Measurements from ENCODE around the gene PLA2G5. TPM values are rescaled to one million over a fixed set of nuclear protein-coding genes. Genes with fewer than 3 reads are reported as not detected.
"Not testable (repeated sequence)": the region's sequence is repeated elsewhere in the genome, so short reads cannot be mapped to it uniquely, and the experiment has no call there.

The PLA2G5 gene
- polyA plus RNA-seq (2012; ENCODE audit: insufficient read depth, insufficient read length) = not detected

DNA sequence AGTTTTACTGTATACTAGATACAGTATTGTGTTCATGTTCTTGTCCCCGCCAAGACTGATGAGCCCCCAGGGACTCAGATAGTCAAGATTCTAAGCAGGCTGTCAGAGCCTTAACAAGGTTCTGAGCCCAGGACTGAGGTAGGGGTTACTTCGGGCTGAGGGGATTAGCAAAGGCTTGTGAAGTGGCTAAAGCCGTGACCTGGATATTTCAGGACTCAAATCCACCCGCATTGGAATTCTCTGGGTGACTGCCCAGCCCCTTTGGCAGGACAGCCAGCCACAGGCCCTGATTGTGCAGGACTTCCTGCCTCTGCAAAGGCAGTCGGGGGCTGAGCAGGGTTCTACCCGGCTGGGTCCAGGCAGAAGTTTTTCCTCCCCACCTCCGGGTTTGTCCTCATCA lies at the start of gene PLA2G5:
Gene PLA2G5, plus strand, starts transcription at position 321 of the 400 bp plus-strand sequence. CDS start 14,637 bp downstream, outside the sequence.
- no peak for DNase-seq (ENCODE audit: low read depth, low spot score)

DNA sequence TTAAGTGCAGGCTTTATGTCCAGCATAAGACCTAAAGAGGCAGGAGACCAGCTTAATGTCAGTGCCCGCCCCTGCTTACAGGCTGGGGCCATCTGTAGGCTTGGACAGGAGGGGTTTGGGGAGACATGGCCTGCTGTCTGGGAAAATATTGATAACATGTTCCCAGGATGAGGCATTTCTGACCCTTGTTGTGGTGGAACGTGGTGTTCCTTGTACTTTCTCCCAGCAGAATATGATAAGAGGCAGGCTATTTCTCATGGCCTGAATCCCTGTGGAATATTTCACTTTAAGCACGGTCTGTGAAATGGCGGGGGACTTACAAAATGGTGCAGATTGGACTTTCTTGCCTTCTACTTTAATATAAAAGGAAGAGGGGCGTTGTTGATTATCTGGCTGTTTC lies 41.9 kb upstream of the PLA2G5 start:
- H3K4me3 ChIP-seq (ENCODE audit: low read length) = no peak overlapping the region
- DNase-seq (ENCODE audit: low read depth, low spot score) = no peak

More for the DNA sequence above, at the start of gene PLA2G5:
- H3K4me3 ChIP-seq (ENCODE audit: low read length) = no peak within 1 kb of the TSS

GRCh38 chr1:20028726-20029125 lies 41.3 kb upstream of the PLA2G5 start:
- no peak for DNase-seq (ENCODE audit: low read depth, low spot score)
- H3K4me3 ChIP-seq (ENCODE audit: low read length) = no peak overlapping the region

- DNase-seq (ENCODE audit: low read depth, low spot score) = no peak
- no peak overlapping the region for H3K4me3 ChIP-seq (ENCODE audit: low read length)
Observed at GRCh38 chr1:20029178-20029912, 40.6 kb upstream of the PLA2G5 start.

GRCh38 chr1:20030436-20031151 lies 39.4 kb upstream of the PLA2G5 start:
- H3K4me3 ChIP-seq (ENCODE audit: low read length); DNase-seq (ENCODE audit: low read depth, low spot score): not testable (repeated sequence)

DNA sequence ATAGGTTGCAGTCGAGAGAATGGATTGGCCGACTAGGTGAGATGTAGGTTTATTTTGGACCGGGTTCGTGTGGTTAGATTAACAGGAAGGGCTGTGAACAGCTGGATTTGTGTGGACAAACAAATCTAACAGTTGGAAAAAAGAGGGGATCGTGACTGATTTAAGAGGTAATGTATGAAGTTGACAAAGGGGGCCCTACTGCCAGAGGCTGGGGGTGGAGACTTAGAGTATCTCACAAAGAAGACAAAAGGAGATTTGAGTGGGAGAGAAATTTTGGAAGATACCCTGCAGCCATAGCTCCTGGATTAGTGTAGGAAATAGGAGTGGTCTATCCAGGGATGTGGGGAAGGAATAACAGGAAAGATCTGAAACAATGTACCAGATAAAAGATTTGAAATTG lies 38.8 kb upstream of the PLA2G5 start:
- H3K4me3 ChIP-seq (ENCODE audit: low read length) = no peak overlapping the region
- no peak for DNase-seq (ENCODE audit: low read depth, low spot score)

GRCh38 chr1:20031836-20032235 lies 38.2 kb upstream of the PLA2G5 start:
- no peak for DNase-seq (ENCODE audit: low read depth, low spot score)
- no peak overlapping the region for H3K4me3 ChIP-seq (ENCODE audit: low read length)

- H3K4me3 ChIP-seq (ENCODE audit: low read length) = no peak overlapping the region
- no peak for DNase-seq (ENCODE audit: low read depth, low spot score)
Observed at GRCh38 chr1:20032425-20032824, 37.6 kb upstream of the PLA2G5 start.

- H3K4me3 ChIP-seq (ENCODE audit: low read length) = no peak overlapping the region
- no peak for DNase-seq (ENCODE audit: low read depth, low spot score)
Observed at GRCh38 chr1:20033420-20033819, 36.6 kb upstream of the PLA2G5 start.

DNA sequence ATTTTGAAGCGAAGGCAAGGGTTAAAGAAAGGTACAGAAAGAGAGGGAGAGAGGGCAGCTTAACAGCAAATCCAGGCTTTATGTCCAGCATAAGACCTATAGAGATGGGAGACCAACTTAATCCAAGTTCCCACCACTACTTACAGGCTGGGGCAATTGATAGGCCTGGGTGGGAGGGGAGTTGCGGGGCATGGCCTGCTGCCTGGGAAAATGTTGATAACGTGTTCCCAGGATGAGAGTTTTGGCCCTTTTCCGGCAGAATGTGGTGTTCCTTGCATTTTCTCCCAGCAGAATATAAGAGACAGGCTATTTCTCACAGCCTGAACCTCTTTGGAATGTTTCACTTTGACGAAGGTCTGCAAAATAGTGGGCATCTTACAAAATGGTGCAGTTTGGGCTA lies 34.9 kb upstream of the PLA2G5 start:
- H3K4me3 ChIP-seq (ENCODE audit: low read length) = no peak overlapping the region
- DNase-seq (ENCODE audit: low read depth, low spot score) = no peak

GRCh38 chr1:20037877-20038276 lies 32.1 kb upstream of the PLA2G5 start:
- H3K4me3 ChIP-seq (ENCODE audit: low read length) = no peak overlapping the region
- peak; percentile 38 for DNase-seq (ENCODE audit: low read depth, low spot score)

DNA sequence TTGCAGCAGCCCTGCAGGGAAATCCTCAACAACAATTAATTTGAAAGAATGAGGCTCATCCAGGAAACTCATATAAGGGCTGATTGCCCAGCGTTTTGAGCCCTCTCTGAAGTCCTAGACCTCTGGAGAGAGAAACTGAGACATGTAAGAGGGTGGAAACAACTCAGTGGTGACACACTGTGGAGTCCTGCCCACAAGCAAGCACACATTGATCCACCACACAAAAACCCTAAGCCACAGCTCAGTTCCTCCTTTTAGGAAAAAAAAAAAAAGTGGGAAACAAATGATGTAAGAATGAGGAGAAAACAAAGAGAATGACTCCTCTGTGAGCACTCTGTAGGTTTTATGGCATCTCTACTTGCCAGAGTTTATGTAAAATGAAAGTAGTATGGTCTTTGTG lies 22.9 kb upstream of the PLA2G5 start:
- DNase-seq (ENCODE audit: low read depth, low spot score) = no peak
- no peak overlapping the region for H3K4me3 ChIP-seq (ENCODE audit: low read length)

DNA sequence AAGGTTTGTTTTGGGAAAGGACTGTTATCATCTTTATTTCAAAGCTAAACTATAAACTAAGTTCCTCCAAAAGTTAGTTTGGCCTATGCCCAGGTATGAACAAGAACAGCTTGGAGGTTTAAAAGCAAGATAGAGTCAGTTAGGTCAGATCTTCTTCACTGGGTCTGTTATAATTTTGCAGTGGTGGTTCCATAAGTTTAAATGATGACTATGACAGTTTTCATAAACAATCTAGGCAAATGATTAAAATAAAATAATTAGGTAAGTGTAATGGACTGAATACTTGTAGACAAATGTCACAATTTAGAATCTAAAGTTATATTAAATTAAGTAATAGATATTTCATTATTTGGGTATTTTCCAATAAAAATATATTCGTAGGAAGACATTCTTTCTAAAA lies 21.4 kb upstream of the PLA2G5 start:
- H3K4me3 ChIP-seq (ENCODE audit: low read length) = no peak overlapping the region
- DNase-seq (ENCODE audit: low read depth, low spot score) = no peak

DNA sequence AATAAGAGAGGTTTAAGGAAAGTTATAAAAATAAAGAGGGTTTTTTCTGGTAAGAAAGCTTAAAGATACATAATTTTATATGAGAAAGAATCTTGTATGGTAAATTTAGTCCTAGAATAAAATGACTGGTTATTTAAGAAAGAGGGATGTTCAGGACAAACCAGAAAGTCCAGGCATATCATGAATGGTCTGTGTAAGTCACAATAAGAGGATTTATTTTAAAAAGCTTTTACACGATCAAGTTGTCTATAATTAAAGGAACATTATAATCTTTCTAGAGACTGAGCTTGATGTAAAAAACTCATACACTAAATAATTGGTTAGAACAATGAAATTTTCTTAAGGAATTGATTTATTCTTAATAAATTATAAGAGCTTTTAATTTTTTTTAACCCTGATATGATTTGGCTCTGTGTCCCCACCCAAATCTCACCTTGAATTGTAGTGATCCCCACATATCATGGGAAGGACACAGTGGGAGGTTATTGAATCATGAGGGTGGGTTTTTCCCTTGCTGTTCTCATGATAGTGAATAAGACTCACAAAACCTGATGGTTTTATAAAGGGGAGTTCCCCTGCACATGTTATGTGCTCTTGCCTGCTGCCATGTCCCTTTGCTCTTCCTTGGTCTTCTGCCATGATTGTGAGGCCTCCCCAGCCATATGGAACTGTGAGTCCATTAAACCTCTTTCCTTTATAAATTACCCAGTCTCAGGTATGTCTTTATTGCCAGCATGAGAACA lies 20.8 kb upstream of the PLA2G5 start:
- DNase-seq (ENCODE audit: low read depth, low spot score); H3K4me3 ChIP-seq (ENCODE audit: low read length): not testable (repeated sequence)

DNA sequence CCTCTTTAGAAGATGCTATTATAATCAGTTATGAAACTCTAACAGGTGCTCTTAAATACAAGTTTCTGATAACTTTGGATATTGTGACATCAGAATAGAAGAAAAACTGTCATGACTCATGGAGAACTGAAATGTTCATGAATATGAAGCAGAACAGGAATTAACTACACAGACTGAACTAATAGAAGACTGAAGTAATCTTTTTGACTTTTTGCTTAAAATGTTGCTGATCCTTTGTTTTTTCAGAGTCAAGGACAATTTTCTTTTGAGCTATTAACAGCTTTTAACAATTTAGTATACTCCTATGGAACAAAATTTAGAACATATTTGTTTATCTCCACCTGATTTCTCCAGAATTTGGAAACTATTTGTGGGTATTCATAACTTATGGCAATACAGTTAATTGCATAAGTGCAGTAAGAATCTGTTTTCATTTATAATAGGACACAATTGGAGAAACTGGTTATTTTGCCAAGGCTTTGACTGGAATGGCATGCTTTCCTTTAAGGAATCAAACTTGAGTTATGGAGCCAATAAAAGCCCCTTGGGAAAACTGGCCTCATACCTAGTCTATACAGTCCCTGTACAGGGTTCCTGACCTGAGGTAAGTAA lies 18.7 kb upstream of the PLA2G5 start:
- H3K4me3 ChIP-seq (ENCODE audit: low read length) = no peak overlapping the region
- no peak for DNase-seq (ENCODE audit: low read depth, low spot score)

DNA sequence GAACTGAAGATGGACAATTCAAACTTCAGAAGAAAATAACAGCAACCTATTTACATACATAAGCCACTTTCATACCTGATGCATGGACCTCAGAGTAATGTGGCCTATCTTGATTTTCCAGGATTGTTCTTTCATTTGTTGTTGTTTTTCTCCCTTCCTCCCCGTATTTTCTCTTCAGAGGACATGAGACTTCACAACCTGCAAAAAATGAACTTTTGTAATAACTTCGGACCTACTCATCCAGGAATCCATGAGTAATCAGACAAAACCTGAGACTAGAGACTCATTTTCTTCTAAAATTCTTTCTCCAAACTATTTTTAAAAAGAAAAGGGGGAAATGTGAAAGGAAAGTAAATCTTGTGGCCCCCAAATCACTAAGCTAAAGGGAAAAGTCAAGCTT lies 17.6 kb upstream of the PLA2G5 start:
- no peak overlapping the region for H3K4me3 ChIP-seq (ENCODE audit: low read length)

DNA sequence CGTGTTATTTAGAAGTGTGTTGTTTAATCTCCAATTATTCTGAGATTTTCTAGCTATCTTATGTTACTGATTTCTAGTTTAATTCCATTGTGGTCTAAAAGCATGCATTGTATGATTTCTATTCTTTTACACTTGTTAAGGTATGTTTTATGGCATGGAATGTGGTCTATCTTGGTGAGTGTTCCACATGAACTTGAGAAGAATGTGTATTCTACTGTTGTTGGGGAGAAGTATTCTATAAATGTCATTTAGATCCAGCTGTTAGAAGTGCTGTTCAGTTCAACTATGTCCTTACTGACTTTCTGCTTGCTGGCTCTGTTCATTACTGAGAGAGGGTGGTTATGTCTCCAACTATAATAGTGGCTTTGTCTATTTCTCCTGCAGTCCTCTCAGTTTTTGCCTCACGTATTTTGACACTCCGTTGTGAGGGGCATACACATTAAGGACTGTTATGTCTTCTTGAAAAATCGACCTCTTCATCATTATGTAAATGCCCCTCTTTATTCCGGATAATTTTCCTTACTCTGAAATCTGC lies 12.0 kb upstream of the PLA2G5 start:
- no peak overlapping the region for H3K4me3 ChIP-seq (ENCODE audit: low read length)

More for the DNA sequence above, 17.6 kb upstream of the PLA2G5 start:
- DNase-seq (ENCODE audit: low read depth, low spot score) = no peak

DNA sequence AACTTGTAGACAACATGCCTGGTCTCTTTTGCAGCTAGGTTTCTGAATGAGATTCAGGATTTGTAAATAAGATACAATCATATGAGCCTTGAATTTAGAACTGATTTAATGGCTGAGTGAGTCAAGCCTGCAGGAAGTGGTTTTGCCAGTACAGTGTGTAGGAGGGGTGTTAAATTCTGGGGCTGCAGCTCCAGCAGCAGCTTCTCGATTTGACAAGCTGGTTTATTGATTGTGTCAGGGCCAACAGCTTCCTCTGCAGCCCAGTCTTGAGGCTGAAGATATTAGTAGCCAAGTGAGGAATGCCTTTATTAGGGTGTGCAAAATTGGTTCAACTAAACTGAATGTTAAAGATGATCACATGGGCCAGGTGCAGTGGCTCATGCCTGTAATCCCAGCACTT lies 11.5 kb upstream of the PLA2G5 start:
- peak; percentile 71 for DNase-seq (ENCODE audit: low read depth, low spot score)
- H3K4me3 ChIP-seq (ENCODE audit: low read length) = no peak overlapping the region

More for the DNA sequence above, 12.0 kb upstream of the PLA2G5 start:
- no peak for DNase-seq (ENCODE audit: low read depth, low spot score)

GRCh38 chr1:20059847-20060246 lies 10.1 kb upstream of the PLA2G5 start:
- H3K4me3 ChIP-seq (ENCODE audit: low read length) = no peak overlapping the region
- no peak for DNase-seq (ENCODE audit: low read depth, low spot score)
